ENCODE results near the gene HDGF.

HDGF gene

GRCh38 chr1:156751451-156751756 is at the start of gene HDGF:
TSS of gene HDGF (minus strand) at chr1:156751675. CDS start at chr1:156751429, 246 bp downstream.
- DNase-seq (ENCODE audit: low read depth, low spot score), result no peak

DNA sequence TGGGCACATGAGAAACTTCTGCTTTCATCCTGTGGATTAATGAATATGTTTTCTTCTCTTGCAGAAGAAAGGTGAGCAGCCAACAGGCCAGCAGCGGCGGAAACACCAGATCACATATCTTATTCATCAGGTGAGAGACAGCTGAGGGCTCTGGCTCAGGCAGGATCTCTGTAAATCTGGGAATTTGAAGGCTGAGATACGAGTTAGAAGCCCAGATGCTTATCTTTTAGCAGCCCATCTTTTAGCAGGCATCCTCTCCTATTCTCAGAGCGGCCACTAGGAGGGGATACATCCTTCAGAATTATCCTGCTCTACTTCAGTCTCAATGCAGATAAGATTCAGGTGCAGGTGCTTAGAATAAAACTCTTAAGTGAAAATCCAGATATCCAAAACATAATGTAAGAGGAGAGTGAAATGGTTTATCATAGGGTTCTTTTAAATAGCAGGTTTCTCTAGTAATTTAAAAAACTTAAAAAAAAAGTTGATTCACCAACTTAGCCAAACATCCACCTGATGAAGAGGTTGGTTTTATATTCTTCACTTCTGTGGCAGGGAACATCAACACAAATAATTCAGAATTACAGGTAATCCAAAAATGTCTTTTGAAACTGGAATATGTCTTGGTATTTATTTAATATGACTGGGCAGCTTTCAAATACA is 45.9 kb upstream of the HDGF start:
- DNase-seq (ENCODE audit: low read depth, low spot score), result no peak

- no peak for DNase-seq (ENCODE audit: low read depth, low spot score)
These were observed 45.0 kb upstream of the HDGF start for GRCh38 chr1:156796340-156797097.

DNA sequence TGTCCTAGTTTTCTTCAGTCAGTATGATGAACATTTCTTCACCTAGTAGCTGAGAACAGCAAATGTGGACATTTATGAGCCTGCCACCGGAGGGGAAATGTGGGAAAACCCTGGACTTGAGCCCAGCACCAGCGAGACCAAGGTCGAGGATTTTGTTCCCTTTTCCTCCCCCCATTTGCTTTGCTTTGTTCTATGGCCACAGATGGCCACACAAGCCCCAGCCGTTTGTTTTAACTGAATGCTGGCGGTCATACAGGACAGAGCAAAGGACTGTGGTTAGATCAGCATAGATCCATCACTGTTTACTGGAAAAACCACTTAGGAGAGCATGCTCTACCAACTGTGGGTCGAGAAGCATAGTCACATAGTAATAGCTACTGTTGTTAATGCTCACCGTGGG is 44.3 kb upstream of the HDGF start:
- no peak for DNase-seq (ENCODE audit: low read depth, low spot score)

DNA sequence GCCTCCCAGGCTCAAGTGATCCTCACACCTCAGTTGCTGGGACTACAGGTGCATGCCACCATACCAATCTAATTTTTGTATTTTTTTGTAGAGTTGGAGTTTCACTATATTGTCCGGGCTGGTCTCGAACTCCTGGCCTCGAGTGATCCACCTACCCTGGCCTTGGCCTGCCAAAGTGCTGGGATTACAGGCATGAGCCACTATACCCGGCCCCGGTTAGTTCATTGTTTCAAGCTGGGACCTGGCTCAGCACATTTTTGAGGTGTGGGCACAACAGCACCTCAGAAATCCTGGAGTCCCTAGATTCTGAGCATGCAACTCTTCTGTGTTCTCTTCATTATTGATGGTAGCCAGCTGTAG is 43.9 kb upstream of the HDGF start:
- DNase-seq (ENCODE audit: low read depth, low spot score), result no peak

GRCh38 chr1:156794506-156795373 is 43.3 kb upstream of the HDGF start:
- no peak for DNase-seq (ENCODE audit: low read depth, low spot score)

GRCh38 chr1:156789621-156790318 is 38.3 kb upstream of the HDGF start:
- DNase-seq (ENCODE audit: low read depth, low spot score), result no peak

- no peak for DNase-seq (ENCODE audit: low read depth, low spot score)
These were observed 36.7 kb upstream of the HDGF start for GRCh38 chr1:156788136-156788535.

DNA sequence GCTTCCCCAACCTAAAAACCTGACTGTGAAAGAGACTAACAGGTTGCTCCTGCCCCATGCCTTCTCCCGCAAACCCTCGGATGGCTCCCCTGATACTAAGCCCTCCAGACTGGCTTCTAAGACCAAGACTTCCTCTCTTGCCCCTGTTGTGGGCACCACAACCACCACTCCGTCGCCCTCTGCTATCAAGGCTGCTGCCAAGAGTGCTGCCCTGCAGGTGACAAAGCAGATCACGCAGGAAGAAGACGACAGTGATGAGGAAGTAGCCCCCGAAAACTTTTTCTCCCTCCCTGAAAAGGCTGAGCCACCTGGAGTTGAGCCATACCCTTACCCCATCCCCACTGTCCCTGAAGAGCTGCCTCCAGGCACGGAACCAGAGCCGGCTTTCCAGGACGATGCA is 35.2 kb upstream of the HDGF start:
- DNase-seq (ENCODE audit: low read depth, low spot score), result no peak

DNA sequence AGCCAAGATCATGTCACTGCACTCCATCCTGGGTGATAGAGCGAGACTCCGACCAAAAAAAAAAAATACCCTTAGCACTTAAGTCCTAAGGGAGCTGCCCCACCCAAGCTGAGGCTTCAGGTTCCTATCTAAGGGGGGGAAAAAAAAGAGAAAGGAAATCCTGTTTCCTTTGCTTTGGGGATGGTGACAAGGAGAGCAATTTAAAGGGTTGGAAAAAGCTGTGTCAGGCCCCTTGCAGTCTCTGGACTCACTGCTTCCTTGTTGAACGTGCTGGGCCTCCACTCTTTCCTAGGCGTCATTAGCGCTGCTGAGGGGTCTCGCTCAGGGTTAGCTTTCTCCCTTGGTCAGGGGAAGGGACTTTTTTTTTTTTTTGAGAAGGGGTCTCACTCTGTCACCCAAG is 34.0 kb upstream of the HDGF start:
- no peak for DNase-seq (ENCODE audit: low read depth, low spot score)

- no peak for DNase-seq (ENCODE audit: low read depth, low spot score)
These were observed 30.2 kb upstream of the HDGF start for GRCh38 chr1:156781585-156782186.

GRCh38 chr1:156777573-156777972 is 26.1 kb upstream of the HDGF start:
- no peak for DNase-seq (ENCODE audit: low read depth, low spot score)

DNA sequence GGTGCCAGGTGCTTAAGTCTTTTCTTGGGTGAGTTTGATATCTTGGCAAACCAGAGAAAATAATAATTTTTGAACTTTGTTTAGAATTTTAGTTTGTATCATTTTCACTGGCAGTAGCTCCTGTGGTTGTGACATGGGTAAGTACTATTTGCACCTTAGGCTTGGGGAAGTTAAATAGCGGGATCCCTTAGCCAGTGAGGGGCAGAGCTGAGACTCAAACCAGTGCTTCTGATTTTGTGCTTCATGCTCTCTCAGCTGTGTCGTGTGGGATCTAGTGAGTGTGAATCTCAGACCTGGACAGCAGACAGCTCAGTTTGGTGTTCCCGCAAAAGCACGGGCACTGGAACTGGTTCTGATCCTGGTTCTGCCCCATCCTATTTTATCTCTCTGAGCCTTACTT is 25.5 kb upstream of the HDGF start:
- no peak for DNase-seq (ENCODE audit: low read depth, low spot score)

GRCh38 chr1:156775799-156776198 is 24.3 kb upstream of the HDGF start:
- DNase-seq (ENCODE audit: low read depth, low spot score), result no peak

- no peak for DNase-seq (ENCODE audit: low read depth, low spot score)
These were observed 22.1 kb upstream of the HDGF start for GRCh38 chr1:156773607-156774006.

- no peak for DNase-seq (ENCODE audit: low read depth, low spot score)
These were observed 21.4 kb upstream of the HDGF start for GRCh38 chr1:156772728-156773497.

GRCh38 chr1:156772222-156772621 is 20.7 kb upstream of the HDGF start:
- no peak for DNase-seq (ENCODE audit: low read depth, low spot score)

DNA sequence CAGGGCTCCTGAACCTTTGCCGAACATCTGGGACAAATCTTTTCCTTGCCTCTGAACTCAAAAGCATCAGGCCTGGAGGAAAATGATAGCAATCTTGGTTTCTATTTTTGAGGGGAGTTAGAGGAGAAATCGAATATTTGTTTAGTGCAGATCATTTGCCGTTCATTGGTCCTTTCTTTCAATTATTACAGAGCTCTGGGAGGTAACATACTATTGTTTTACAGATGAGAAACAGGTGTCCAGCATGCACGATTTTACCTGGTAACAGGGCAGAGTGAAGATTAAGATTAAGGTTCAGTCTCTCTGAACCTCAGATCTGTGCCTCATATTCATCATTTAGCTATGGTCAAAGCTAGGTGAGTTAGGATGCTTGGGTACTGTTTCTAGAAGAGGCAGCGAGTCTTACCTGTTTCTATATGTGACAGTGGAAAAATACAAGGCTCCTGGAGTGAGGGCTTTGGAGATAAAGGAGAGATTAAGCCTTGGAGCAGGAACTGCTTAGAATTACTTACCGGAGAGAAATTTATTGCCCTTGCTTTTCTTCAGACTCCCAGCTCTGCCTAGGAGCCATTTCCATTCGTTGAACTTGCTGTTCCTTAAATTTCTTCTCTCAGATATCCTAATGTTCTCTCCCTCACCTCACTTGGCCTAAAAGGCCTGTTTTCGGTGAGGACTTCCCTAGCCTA is 17.3 kb upstream of the HDGF start:
- no peak for DNase-seq (ENCODE audit: low read depth, low spot score)

- DNase-seq (ENCODE audit: low read depth, low spot score), result no peak
These were observed 16.6 kb upstream of the HDGF start for GRCh38 chr1:156767879-156768604.
